HG02938 (cell line): ENCODE measurements around the gene EDDM13.
"Not testable (repeated sequence)": the region's sequence is repeated elsewhere in the genome, so short reads cannot be mapped to it uniquely, and the experiment has no call there.

ENCODE experiments used
- ATAC-seq: cut with Tn5 transposase; IDR thresholded peaks from one replicate; pipeline ENCODE4 v1.9.1; 2021; ENCODE audit warnings: mild to moderate bottlenecking, moderate library complexity; ENCODE audit not compliant: unreplicated experiment

The EDDM13 gene, protein sequence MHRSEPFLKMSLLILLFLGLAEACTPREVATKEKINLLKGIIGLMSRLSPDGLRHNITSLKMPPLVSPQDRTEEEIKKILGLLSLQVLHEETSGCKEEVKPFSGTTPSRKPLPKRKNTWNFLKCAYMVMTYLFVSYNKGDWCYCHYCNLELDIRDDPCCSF

DNA sequence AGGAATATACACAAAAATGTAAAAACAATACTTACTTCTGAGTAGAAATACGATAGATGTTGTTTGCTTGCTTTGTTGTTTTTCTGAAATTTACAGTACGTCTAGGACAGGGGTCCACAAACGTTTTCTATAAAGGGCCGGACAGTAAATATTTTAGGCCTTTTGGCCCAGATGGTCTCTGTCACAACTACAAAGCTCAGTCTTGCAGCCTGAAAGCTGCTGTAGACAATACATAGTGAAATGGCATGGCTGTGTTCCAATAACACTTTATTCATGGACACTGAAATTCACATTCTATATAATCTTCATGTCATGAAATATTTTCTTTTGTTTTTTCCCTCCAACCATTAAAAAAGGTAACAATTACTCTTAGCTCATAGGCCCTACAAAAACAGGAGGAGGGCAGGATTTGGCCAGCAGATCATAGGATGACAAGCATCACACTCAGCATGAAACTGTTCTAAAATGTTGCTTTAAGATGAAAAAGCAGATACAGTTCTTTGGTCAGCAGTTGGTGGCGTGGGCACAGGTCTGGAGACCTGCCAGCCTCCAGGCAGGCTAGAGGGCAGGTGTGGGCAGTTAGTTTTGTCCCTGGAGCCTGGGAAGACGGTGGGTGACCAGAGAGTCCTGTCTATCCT is at the start of gene EDDM13:
TSS of gene EDDM13 (plus strand) at position 588 of the 638 bp plus-strand sequence. CDS start 87 bp downstream, outside the sequence.
- ATAC-seq: no peak

GRCh38 chr19:56222901-56223300 is 49.6 kb upstream of the EDDM13 start:
- no peak for ATAC-seq

- no peak for ATAC-seq
Observed at GRCh38 chr19:56223481-56223880, 49.1 kb upstream of the EDDM13 start.

DNA sequence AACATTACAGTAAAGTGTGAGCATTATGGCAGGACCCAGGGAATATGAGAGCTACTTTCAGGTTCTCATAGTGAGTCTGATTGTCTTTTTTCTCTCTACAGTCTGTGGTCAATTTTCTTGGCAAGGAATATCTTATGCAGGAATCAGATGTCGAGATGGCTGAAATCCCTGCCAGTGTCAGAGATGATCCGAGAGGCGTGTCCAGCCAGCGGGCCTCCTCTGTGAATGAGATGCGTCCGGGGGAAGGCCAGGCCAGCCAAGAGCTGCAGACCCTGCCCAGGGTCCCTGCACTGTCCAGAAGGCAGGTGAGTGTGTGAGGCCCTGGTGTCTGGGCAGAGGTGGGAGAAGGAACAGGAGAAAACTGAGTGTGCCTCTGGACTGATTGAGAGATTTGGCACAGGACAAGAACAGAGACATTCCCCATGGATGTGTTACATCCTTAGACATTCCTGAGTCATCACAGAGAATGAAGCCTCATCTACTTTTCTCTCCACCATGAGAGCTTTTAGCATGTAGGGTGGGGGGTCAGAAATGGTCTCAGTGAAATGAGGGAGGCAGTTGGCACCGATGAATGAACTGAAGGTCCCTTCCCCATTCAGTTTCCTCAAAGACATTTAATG is 27.3 kb upstream of the EDDM13 start:
- ATAC-seq: no peak

DNA sequence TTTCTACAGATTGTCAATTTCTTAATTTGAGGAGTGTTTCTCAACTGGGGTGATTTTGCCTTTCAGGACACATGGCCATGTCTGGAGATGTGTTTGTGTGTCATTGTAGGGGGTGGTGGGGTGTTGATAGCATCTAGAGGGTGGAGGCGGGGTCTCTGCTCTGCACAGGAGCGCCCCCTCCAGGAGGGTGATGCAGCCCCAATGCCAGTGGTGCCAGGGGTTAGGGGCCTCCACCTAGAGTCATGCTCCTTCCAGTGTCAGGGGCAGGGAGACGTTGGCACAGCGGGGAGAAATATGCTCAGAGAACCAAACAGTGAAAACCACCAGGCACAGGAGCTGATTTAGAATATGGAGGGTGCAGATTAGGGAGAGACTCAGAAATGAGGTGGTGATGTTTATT is 26.8 kb upstream of the EDDM13 start:
- not testable (repeated sequence) for ATAC-seq

DNA sequence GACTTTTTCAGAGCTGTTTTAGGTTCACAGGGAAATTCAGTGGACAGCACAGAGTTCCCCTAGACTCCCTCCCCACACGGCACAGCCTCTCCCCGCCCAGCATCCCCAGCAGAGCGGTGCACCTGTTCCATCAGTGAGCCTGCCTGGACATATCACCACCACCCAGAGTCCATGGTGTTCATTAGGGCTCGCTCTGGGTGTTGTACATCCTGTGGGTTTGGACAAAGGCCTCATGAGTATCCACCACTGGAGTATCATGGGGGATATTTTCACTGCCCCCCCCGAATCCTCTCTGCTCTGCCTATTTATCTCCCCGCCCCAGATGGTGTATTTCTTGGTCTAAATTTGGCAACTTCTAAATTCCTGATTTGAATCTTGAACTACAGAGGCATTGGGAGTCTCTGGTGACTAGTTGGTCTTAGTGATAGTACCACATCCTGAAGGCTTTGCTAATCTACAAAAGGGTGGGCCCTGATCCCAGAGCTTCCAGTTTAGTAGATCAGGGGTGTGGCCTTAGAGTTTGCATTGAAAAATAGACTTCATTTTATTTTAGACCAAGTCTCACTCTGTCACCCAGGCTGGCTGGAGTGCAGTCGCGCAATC is 23.7 kb upstream of the EDDM13 start:
- ATAC-seq: not testable (repeated sequence)

- no peak for ATAC-seq
Observed at GRCh38 chr19:56252699-56253422, 19.7 kb upstream of the EDDM13 start.

DNA sequence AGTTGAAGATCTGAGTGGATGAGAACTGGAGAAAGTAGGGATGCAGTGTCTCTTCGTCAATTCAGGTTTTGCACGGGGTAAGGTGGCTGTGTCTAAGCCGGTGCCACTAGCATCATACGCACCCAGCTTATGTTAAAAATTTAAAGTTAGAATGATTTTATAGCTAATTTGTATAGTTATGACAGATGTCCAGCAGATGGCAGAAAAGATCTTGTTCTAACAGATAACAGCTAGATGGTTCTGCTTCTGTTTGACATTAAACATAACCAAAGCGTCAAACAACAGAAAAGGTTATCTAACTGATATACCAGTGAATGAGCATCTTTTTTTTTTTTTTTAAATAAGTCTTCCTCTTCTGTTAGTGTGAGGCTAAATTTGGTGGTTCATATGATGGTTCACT is 18.8 kb upstream of the EDDM13 start:
- ATAC-seq: no peak

- no peak for ATAC-seq
Observed at GRCh38 chr19:56258272-56258671, 14.3 kb upstream of the EDDM13 start.

DNA sequence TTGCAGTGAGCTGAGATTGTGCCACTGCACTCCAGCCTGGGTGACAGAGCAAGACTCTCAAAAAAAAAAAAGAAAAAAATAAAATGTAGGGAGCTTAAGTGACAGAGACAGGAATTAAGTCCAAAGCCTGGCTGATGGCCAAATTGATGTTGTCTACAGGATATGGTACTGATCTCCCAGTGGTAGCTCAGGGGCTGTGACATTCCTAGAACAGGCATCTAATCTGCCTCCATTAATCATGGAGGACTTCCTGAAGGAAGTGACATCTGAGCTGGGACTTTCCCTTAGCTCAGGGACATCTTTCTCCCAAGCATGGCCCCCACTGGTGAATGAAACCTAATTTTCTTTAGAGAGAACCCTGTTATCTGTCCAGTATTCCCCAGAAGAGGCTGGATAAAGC is 11.4 kb upstream of the EDDM13 start:
- ATAC-seq: no peak

DNA sequence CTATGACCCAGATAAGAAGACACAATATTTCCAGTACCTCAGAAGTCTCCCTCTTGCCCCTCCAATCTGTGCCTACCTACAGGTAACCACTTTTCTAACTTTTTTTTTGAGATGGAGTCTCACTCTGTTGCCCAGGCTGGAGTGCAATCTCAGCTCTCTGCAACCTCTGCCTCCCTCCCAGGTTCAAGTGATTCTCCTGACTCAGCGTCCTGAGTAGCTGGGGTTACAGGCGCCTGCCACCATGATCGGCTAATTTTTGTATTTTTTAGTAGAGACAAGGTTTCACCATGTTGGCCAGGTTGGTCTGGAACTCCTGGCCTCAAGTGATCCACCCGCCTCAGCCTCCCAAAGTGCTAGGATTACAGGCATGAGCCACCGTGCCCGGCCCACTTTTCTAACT is 10.6 kb upstream of the EDDM13 start:
- ATAC-seq: not testable (repeated sequence)

DNA sequence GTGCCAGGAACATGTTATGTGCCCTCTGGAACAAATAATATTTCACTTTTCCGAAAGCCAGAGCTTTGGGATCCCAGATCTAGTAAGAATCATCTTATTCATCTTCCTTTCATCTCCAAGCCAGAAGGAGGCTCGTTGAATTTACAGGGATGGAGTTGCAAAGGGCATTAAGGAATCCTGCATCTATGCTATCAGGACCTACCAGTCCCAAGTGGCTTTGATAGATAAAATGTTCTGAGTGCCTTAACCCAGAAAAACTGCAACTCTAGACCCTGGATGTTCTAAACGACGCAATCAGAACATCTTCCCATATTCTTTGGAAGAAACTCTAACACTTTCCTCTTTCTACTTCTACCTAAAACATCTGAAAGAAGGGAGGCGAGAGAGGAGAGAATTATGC is 9.2 kb upstream of the EDDM13 start:
- no peak for ATAC-seq

DNA sequence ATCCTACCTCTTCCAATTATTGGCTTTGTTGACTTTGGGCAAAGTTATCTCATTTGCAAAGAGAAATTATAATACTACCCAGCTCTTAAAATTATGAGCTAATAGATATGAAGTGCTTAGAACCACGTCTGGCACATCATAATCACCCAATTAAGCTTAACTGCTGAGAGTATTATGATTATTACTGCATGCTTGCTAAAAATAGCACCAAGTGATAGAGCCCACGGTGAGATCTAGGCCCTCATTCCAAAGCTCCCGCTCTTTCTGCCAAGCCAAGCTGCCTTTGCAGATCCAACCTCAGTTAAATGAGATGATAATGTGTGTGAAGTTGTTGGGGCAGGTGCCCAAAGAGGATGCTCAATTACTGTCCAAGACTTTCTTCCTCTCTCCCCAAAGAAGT is 6.5 kb upstream of the EDDM13 start:
- no peak for ATAC-seq

DNA sequence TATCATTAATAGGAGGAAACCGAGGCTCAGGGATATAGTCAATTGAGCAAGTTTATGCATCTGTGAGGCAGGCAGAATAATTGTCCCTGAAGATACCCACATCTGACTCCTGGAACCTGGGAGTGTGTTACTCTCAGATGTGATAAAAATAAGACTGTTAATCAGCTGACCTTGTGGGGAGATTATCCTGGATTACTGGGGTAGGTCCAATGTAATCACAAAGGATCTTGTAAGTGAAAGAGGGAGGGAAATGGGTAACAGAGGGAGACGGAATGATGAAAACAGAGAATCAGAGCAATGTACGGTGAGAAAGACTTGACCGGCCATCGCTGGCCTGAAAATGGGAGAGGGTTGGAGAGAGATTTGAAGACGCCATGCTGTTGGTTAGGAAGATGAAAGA is 3.2 kb upstream of the EDDM13 start:
- no peak for ATAC-seq

DNA sequence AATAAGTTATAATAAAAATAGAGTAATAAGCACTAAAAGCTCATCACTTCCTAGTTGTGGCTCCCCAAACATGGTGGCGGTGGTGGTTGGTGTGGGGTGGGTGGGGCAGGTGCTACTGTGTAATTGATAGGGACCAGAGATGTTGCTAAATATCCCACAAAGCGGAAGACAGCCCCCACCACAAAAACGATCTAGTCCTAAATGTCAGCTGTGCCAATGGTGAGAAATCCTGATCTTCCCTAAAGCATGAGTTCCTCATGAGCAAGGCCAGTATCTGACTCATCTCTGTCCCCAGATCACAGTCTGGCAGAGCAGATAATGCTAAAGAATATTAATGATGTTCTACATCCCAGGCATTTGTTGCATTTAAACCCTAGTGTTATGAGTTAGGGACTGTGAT is 1.9 kb upstream of the EDDM13 start:
- ATAC-seq: no peak

DNA sequence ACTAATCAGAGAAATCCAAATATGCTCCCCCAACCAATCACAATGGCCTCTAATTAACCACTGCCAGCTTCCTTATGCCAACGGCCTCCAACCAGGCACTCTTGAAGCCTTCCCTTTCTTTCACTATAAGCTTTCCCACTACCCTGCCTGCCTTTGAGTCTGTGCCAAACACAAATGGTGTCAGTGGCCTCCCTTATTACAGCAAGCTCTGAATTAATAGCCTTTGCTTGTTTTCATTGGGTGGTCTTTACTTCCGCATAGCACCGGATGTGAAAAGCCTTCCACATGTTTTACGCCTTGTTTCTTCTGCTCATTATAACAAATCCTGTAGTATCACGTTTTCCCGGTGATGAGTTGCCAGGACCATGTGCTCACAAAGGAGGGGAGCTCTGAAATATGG is 1.4 kb upstream of the EDDM13 start:
- ATAC-seq: no peak

- ATAC-seq: no peak
Observed at GRCh38 chr19:56273563-56274117, 1.1 kb downstream of the EDDM13 start.

DNA sequence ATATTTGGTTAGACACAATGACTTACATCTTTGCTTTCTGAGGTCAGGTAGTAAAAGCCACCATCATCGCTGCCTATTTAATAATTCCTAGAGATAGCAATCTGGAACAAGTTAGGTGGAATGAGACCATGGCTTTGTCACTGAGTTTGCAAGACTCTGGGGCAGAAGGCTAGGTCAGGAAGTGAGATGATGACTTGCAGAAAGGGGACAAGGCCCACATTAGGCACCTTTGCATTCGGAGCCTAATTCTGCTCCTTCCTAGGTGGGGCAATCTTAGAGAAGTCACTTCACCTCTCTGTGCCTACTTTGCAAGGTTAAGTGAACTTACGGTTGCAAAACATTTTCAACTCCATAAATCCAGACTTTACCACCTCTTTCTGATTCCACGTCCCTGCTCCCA is 10.3 kb downstream of the EDDM13 start:
- no peak for ATAC-seq

DNA sequence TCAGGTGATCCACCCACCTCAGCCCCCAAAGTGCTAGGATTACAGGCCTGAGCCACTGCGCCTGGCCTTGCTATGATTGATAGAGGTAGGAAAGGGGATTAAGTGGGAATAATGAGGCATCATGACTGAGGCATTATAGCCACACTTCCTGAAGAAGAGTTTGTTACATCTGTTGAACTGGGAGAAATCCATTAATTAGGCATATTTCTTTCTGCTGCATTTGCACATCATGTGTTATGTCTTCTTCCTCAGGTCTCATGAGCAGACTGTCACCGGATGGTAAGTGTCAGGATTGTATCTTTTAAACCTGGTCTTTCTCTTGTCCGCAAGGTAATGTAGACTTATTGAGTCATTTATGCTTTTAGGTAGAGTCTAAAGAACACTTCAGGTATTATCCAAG is 12.2 kb downstream of the EDDM13 start:
- ATAC-seq: no peak

- no peak for ATAC-seq
Observed at GRCh38 chr19:56290104-56290503, 17.6 kb downstream of the EDDM13 start.

DNA sequence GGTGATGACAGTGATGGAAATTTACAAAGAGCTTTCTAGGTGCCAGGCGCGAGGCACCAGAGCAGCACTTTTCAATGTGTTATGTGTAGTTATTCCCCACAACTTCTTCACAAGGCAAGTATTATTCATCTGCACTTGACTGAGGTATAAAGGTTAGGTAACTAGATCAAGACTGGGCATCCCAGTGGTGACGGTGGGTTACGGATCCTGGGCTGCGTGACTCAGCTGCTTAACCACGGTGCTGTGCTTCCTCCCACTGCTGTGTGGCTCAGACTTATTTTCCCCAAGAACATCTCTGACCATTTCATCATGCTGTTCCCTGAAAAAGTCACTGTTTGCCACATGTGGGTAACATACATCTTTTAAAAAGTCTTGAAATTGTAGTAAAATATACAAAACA is 19.3 kb downstream of the EDDM13 start:
- ATAC-seq: no peak
